B cell (primary cell): ENCODE results near the gene PLEKHG3.

ENCODE experiments used
- CTCF ChIP-seq: fragments of 200-600 bp; IDR thresholded peaks from one replicate; pipeline ENCODE4 v1.8.0; 2022; ENCODE audit warnings: antibody characterized with exemption, mild to moderate bottlenecking
- EZH2 ChIP-seq: IDR thresholded peaks from 2 replicates; pipeline ENCODE4 v1.6.1; 2012; ENCODE audit warnings: borderline replicate concordance, low read depth, mild to moderate bottlenecking, moderate library complexity, low read length; ENCODE audit not compliant: insufficient read depth, poor library complexity, severe bottlenecking

- TF ChIP-seq CTCF, result no peak
- no peak for TF ChIP-seq EZH2
These were observed 79.8 kb downstream of the PLEKHG3 start for GRCh38 chr14:64784006-64784405.
